ENCODE data around the gene HEPN1.

Gene HEPN1

GRCh38 chr11:124918950-124919349 is at the start of gene HEPN1:
TSS of gene HEPN1 (plus strand) at chr11:124919250.
- no peak for DNase-seq

GRCh38 chr11:124869331-124869730 is 49.7 kb upstream of the HEPN1 start:
- no peak for DNase-seq

- DNase-seq, result no peak
Observed at GRCh38 chr11:124869856-124870387, 49.1 kb upstream of the HEPN1 start.

GRCh38 chr11:124870430-124870829 is 48.6 kb upstream of the HEPN1 start:
- DNase-seq, result no peak

- DNase-seq, result no peak
Observed at GRCh38 chr11:124872280-124872679, 46.8 kb upstream of the HEPN1 start.

GRCh38 chr11:124872741-124873140 is 46.3 kb upstream of the HEPN1 start:
- no peak for DNase-seq

- DNase-seq, result no peak
Observed at GRCh38 chr11:124873951-124874350, 45.1 kb upstream of the HEPN1 start.

- no peak for DNase-seq
Observed at GRCh38 chr11:124874571-124875255, 44.3 kb upstream of the HEPN1 start.

- DNase-seq, result no peak
Observed at GRCh38 chr11:124875401-124875800, 43.6 kb upstream of the HEPN1 start.

- peak; percentile 30 for DNase-seq
Observed at GRCh38 chr11:124875943-124876817, 42.9 kb upstream of the HEPN1 start.

GRCh38 chr11:124876818-124877630 is 42.0 kb upstream of the HEPN1 start:
- no peak for DNase-seq

- no peak for DNase-seq
Observed at GRCh38 chr11:124877631-124877909, 41.5 kb upstream of the HEPN1 start.

- no peak for DNase-seq
Observed at GRCh38 chr11:124877910-124878758, 40.9 kb upstream of the HEPN1 start.

GRCh38 chr11:124878759-124879492 is 40.1 kb upstream of the HEPN1 start:
- no peak for DNase-seq

- no peak for DNase-seq
Observed at GRCh38 chr11:124879493-124880289, 39.4 kb upstream of the HEPN1 start.

GRCh38 chr11:124880290-124880611 is 38.8 kb upstream of the HEPN1 start:
- no peak for DNase-seq

GRCh38 chr11:124880958-124881357 is 38.1 kb upstream of the HEPN1 start:
- DNase-seq, result no peak

GRCh38 chr11:124882339-124883071 is 36.5 kb upstream of the HEPN1 start:
- no peak for DNase-seq

- no peak for DNase-seq
Observed at GRCh38 chr11:124884340-124884739, 34.7 kb upstream of the HEPN1 start.

GRCh38 chr11:124884869-124885479 is 34.1 kb upstream of the HEPN1 start:
- DNase-seq, result no peak

Data from NCI-H1417 treated with DMSO at 0.1 percent for 48 hours (cell line).